ENCODE measurements around the gene TMEM131L.

TMEM131L gene

DNA sequence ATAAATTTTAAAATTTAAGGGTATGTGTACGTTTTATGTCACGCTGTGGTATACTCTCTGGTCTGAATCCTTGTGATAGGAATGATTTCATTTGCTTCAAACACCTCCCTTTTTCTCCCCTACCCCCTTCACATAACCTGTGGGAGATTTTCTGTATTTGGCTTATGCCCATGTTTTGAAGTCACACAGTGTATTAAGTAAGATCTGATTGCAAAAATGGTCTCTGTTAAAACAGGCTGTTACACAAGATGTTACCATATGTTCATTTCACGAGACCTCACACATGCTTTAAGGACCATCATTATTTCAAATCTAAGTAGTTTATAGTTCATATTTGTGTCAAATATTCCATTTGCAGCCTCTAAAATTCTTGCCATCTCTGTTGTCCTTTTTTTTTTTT, 63.5 kb downstream of the TMEM131L start:
- Histone ChIP-seq H3K27ac (ENCODE audit: low read length) (no peak overlapping the region), H3K27me3 (ENCODE audit: low read depth, low read length) (no peaks in the 10 kb centered on the region), H3K9me3 (ENCODE audit: control insufficient read depth in 1 of 2, low read length in 2 of 2) (no peaks in the 10 kb centered on the region), H3K36me3 (ENCODE audit: control insufficient read depth in 1 of 2, insufficient read depth in 2 of 2, low read length in 2 of 2) (no peaks in the 10 kb centered on the region), H3K4me1 (ENCODE audit: control insufficient read depth in 1 of 2, insufficient read depth in 2 of 2, low read length in 2 of 2) (peaks cover 7 to 26% of the 10 kb centered on the region in 2 donors), H3K4me3 (ENCODE audit: low read depth in 1 of 2, low read length in 2 of 2) (no peak overlapping the region)

DNA sequence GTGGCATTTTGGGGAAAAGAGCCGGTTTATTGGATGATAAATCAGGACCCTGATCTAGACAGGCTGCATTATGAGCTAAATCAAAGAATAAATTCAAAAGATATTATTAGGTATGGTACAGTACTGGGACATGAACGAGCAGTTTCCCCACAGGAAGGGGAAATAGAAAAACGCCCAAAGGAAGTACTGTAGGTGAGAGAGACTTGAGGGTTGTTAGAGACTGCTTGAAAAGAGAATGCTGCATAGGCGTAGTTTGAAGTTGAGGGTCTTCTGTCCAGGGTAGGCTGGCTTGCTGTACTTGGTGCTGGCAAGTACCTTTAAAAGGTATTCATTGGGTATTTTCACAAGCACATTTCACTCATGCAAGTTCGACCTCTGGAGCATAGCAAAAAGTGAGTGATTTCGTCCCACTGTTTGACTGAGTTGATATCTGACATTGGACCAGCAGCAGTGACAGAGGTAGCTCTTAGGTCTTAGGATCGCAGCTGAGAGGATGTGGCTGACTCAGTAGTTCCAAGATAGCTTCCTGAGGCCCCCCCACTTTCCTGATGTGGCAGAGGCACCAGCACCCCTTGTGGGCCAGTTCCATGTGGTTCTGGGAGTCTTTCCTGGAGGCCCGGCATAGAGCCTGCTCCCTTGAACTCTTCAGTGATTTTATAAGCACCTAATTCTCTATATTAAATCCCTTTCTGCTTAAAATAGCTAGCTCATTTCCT, 64.3 kb downstream of the TMEM131L start:
- H3K27ac ChIP-seq (ENCODE audit: low read length): no peak overlapping the region
- no peak overlapping the region for H3K4me3 ChIP-seq (ENCODE audit: low read depth in 1 of 2, low read length in 2 of 2)
- H3K36me3 ChIP-seq (ENCODE audit: control insufficient read depth in 1 of 2, insufficient read depth in 2 of 2, low read length in 2 of 2): no peaks in the 10 kb centered on the region
- H3K27me3 ChIP-seq (ENCODE audit: low read depth, low read length): no peaks in the 10 kb centered on the region
- peaks cover 7 to 21% of the 10 kb centered on the region in 2 donors for H3K4me1 ChIP-seq (ENCODE audit: control insufficient read depth in 1 of 2, insufficient read depth in 2 of 2, low read length in 2 of 2)
- no peaks in the 10 kb centered on the region for H3K9me3 ChIP-seq (ENCODE audit: control insufficient read depth in 1 of 2, low read length in 2 of 2)

DNA sequence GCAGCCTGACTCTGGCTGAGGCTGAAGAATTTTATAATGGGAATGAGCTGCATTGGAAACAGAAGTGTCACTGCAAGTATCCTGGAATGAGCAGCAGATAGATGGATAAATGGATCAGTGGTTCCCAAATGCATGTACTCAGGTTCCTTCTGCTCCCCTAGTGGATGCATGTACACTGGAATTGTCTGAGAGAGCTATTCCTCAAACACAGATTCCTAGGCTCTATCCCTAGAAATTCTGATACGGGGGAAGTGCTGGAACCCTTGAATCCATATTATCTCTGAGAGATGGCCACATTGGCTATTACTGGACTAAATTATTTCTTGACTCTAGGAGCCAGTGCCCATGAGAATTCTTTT, 64.8 kb downstream of the TMEM131L start:
- Histone ChIP-seq H3K36me3 (ENCODE audit: control insufficient read depth in 1 of 2, insufficient read depth in 2 of 2, low read length in 2 of 2) (no peaks in the 10 kb centered on the region), H3K4me1 (ENCODE audit: control insufficient read depth in 1 of 2, insufficient read depth in 2 of 2, low read length in 2 of 2) (peaks cover 7 to 25% of the 10 kb centered on the region in 2 donors), H3K4me3 (ENCODE audit: low read depth in 1 of 2, low read length in 2 of 2) (no peak overlapping the region)

DNA sequence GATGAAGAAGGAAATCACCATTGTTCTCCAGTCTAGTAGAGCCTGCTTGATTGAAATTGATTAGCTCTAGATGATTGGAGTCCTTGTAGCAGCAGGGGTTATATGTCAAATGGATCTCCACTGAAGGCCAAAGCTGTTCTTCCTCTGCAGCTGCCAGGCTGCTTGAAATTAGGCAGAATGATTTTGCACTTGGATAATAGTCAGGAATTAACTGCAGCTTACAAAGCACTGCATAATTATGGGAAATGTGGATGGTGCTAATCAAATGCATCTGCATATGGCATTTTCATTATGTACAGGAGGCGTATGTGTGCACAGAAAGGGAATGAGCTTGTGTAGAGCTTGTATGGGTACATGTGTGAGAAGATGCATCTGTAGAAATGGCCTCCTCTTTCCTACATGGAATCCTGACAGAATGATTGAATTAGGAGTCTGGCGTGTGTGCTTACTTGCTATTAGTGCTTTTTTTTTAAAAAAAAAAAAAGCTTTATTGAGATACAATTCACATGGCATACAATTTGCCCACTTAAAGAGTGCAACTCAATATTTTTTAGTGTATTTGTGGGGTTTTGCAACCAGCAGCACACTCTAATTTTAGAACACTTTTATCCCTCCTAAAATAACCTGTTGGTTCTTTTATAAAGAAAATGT, 65.9 kb downstream of the TMEM131L start:
- peaks cover 7 to 29% of the 10 kb centered on the region in 2 donors for H3K4me1 ChIP-seq (ENCODE audit: control insufficient read depth in 1 of 2, insufficient read depth in 2 of 2, low read length in 2 of 2)
- no peaks in the 10 kb centered on the region for H3K36me3 ChIP-seq (ENCODE audit: control insufficient read depth in 1 of 2, insufficient read depth in 2 of 2, low read length in 2 of 2)
- no peak overlapping the region for H3K27ac ChIP-seq (ENCODE audit: low read length)
- no peaks in the 10 kb centered on the region for H3K27me3 ChIP-seq (ENCODE audit: low read depth, low read length)
- H3K4me3 ChIP-seq (ENCODE audit: low read depth in 1 of 2, low read length in 2 of 2): no peak overlapping the region
- H3K9me3 ChIP-seq (ENCODE audit: control insufficient read depth in 1 of 2, low read length in 2 of 2): no peaks in the 10 kb centered on the region

More for the DNA sequence above, 64.8 kb downstream of the TMEM131L start:
- no peaks in the 10 kb centered on the region for H3K27me3 ChIP-seq (ENCODE audit: low read depth, low read length)
- H3K27ac ChIP-seq (ENCODE audit: low read length): no peak overlapping the region
- H3K9me3 ChIP-seq (ENCODE audit: control insufficient read depth in 1 of 2, low read length in 2 of 2): no peaks in the 10 kb centered on the region

DNA sequence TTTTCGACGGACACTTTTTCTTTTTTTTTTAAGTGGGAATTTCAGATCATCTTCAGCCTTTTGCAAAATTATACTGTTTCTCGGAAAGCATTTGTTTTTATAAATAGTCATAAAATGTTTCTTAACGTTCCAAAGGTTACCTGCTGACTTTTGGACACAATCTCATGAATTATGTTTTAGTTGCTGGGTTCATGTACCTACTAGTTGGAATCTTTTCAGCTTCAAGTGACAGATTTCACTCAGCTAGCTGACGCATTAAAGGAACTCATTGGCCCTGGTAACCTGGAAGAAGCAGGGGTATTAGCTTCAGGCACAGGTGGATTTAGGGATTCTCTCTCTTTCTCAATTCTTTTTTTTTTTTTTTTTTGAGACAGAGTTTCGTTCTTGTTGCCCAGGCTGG, 66.5 kb downstream of the TMEM131L start:
- no peaks in the 10 kb centered on the region for H3K27me3 ChIP-seq (ENCODE audit: low read depth, low read length)
- no peak overlapping the region for H3K27ac ChIP-seq (ENCODE audit: low read length)
- H3K4me3 ChIP-seq (ENCODE audit: low read depth in 1 of 2, low read length in 2 of 2): no peak overlapping the region
- H3K4me1 ChIP-seq (ENCODE audit: control insufficient read depth in 1 of 2, insufficient read depth in 2 of 2, low read length in 2 of 2): peaks cover 7 to 29% of the 10 kb centered on the region in 2 donors
- no peaks in the 10 kb centered on the region for H3K9me3 ChIP-seq (ENCODE audit: control insufficient read depth in 1 of 2, low read length in 2 of 2)
- no peaks in the 10 kb centered on the region for H3K36me3 ChIP-seq (ENCODE audit: control insufficient read depth in 1 of 2, insufficient read depth in 2 of 2, low read length in 2 of 2)

DNA sequence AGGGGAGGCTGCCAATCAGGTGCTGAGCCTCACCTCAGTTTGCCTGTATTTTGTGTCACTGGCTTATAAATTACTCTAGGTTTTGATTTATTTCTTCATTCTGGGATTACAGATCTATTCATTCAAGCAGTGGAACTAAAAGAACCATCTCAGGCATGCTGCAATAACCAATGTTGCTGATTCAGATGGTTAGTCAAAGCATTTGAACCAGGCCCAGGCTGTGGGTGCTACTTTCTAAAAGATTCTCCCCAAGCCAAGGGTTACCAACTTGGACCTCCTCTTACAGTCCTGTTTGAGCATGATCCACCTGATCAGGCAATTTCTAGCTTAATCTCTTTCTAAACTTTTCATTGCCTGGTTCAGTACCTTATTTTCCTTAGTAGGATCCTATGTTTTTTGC, 67.2 kb downstream of the TMEM131L start:
- Histone ChIP-seq H3K27me3 (ENCODE audit: low read depth, low read length) (no peaks in the 10 kb centered on the region), H3K36me3 (ENCODE audit: control insufficient read depth in 1 of 2, insufficient read depth in 2 of 2, low read length in 2 of 2) (no peaks in the 10 kb centered on the region), H3K4me1 (ENCODE audit: control insufficient read depth in 1 of 2, insufficient read depth in 2 of 2, low read length in 2 of 2) (peaks cover 7 to 32% of the 10 kb centered on the region in 2 donors), H3K4me3 (ENCODE audit: low read depth in 1 of 2, low read length in 2 of 2) (no peak overlapping the region), H3K27ac (ENCODE audit: low read length) (no peak overlapping the region), H3K9me3 (ENCODE audit: control insufficient read depth in 1 of 2, low read length in 2 of 2) (no peaks in the 10 kb centered on the region)

DNA sequence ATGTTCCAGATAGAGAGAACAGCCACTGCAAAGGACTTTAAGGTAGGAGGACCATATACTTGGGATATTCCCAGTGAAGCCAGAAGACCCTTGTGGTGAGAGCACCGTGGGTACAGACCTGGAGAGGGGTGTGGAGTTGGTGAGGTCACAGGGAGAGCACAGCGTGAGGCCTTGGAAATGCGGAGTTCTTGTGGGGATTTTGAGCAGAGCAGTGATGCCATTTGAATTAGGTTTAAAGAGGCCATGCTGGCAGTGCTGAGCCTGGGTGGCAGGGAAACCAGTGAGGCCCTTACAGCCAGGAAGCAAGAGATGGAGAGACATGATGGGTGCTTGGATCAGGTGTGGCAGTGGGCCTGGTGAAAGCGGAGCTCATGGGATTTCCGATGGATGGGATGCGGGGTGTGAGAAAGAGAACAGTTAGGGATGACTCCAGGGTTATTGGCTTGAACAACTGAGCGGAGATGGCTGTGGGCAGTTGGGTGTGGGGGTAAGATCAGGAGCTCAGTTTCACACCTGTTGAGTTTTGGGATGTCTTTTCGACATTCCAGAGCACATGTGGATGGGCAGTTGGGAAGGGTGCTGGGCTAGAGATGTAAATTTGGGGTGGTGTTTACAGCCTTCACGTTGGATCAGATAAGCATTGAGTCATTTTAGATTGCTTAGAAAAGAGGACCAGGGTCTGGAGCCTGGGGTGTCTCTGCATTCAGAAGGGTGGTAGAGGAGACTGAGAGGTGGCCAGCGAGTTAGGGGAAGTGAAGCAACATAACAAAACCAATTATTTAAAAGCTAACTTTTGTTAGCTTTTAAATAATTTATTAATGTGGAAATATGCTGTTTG, 68.9 kb downstream of the TMEM131L start:
- Histone ChIP-seq H3K27me3 (ENCODE audit: low read depth, low read length) (no peaks in the 10 kb centered on the region), H3K36me3 (ENCODE audit: control insufficient read depth in 1 of 2, insufficient read depth in 2 of 2, low read length in 2 of 2) (no peaks in the 10 kb centered on the region), H3K9me3 (ENCODE audit: control insufficient read depth in 1 of 2, low read length in 2 of 2) (no peaks in the 10 kb centered on the region), H3K4me3 (ENCODE audit: low read depth in 1 of 2, low read length in 2 of 2) (no peak overlapping the region), H3K27ac (ENCODE audit: low read length) (no peak overlapping the region), H3K4me1 (ENCODE audit: control insufficient read depth in 1 of 2, insufficient read depth in 2 of 2, low read length in 2 of 2) (peaks cover 7 to 27% of the 10 kb centered on the region in 2 donors)

DNA sequence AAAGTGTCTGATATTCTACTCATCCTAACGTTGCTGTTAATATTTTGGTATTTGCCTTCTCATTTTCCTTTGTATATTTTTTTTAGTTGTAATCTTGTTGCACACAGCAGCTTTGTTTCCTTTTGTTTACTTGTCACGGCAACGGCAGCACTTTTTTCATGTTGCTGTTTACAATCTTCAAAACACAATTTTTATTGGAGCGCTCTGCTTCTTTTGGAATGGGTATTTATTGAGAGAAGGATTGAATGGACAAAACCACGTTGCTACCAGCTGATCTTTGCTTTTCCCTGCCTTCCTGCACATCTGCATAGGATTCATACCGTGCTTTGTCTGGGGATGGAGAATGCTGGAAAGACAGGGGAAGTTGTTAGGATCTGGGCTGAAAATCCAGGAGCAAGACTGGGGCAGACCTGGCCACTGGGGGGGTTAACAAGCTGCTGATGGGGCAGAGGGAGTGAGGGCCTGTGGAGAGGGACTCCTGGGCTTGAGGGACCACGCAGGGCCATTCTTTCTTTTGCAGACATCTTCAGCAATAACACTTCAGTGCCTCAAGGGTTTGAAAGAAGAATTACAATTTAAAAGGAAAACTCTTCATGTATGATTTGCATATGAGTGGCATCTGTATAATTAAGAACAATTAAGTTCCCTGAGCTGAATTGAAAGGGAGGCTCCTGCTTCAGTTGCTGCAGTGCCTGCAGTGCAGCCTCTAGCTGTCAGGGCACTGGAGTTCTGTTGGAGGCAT, 69.8 kb downstream of the TMEM131L start:
- H3K4me3 ChIP-seq (ENCODE audit: low read depth in 1 of 2, low read length in 2 of 2): no peak overlapping the region
- no peaks in the 10 kb centered on the region for H3K36me3 ChIP-seq (ENCODE audit: control insufficient read depth in 1 of 2, insufficient read depth in 2 of 2, low read length in 2 of 2)
- no peak overlapping the region for H3K27ac ChIP-seq (ENCODE audit: low read length)
- peaks cover 7 to 27% of the 10 kb centered on the region in 2 donors for H3K4me1 ChIP-seq (ENCODE audit: control insufficient read depth in 1 of 2, insufficient read depth in 2 of 2, low read length in 2 of 2)
- no peaks in the 10 kb centered on the region for H3K27me3 ChIP-seq (ENCODE audit: low read depth, low read length)
- H3K9me3 ChIP-seq (ENCODE audit: control insufficient read depth in 1 of 2, low read length in 2 of 2): no peaks in the 10 kb centered on the region

DNA sequence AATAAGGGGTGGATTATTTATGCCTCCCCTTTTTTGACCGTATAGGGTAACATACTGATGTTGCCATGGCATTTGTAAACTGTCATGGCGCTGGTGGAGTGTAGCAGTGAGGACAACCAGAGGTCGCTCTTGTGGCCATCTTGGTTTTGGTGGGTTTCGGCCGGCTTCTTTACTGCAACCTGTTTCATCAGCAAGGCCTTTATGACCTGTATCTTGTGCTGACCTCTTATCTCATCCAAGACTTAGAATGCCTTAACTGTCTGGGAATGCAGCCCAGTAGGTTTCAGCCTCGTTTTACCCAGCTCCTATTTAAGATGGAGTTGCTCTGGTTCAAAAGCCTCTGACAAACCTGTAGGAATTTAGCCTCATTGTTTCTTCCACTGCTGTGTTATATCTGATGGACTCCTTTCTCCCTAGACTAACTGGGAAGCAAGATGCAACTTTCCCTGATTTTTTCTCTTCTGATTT, 71.4 kb downstream of the TMEM131L start:
- H3K4me3 ChIP-seq (ENCODE audit: low read depth in 1 of 2, low read length in 2 of 2): no peak overlapping the region
- H3K9me3 ChIP-seq (ENCODE audit: control insufficient read depth in 1 of 2, low read length in 2 of 2): no peaks in the 10 kb centered on the region
- H3K27ac ChIP-seq (ENCODE audit: low read length): no peak overlapping the region
- H3K4me1 ChIP-seq (ENCODE audit: control insufficient read depth in 1 of 2, insufficient read depth in 2 of 2, low read length in 2 of 2): peaks cover 0 to 16% of the 10 kb centered on the region in 2 donors
- no peaks in the 10 kb centered on the region for H3K36me3 ChIP-seq (ENCODE audit: control insufficient read depth in 1 of 2, insufficient read depth in 2 of 2, low read length in 2 of 2)
- no peaks in the 10 kb centered on the region for H3K27me3 ChIP-seq (ENCODE audit: low read depth, low read length)

DNA sequence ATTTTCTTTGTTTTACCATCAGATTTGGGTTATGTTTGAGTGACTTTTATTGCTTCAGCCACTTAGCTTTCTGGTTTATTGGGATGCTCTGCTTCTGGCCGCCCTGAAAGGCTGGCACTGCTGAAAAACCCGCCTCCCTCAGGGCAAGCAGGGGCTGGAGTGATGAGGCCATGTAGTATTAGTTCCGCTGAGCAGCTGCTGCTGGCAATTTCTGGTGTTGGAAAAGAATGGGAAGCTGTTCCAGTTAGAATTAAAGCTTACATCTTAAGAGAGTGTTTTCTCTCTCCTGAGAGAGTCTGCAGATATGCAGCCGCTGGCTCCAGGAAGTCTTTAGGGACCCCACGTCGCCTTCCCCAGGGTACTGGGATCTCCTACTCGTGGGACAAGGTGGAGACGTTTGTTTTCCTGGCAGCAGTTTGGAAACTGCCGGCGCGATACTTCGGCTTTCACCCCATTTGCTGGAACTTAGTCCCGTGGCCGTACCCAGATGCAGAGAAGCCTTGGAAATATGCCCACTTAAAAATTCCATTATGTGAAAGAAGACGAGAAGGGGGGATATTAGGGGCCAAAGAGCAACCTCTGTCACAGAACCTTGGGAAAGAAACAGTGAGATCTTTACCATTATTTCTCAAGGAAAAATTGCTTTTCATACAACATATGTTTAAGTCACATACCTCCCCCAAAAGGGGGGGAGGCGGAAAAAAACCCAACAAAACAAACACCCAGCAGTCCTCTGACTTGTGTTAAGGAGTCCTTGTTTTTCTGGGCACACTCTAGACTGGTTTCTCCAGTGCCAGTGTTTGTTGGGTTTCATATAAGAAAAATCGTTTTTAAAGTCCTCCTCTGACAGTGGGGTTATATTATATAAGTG, 72.6 kb downstream of the TMEM131L start:
- H3K27ac ChIP-seq (ENCODE audit: low read length): peak overlapping the region; percentile 24
- H3K4me1 ChIP-seq (ENCODE audit: control insufficient read depth in 1 of 2, insufficient read depth in 2 of 2, low read length in 2 of 2): peaks cover 0 to 16% of the 10 kb centered on the region in 2 donors

More for the DNA sequence above, 72.6 kb downstream of the TMEM131L start:
- Histone ChIP-seq H3K27me3 (ENCODE audit: low read depth, low read length) (no peaks in the 10 kb centered on the region), H3K9me3 (ENCODE audit: control insufficient read depth in 1 of 2, low read length in 2 of 2) (no peaks in the 10 kb centered on the region), H3K36me3 (ENCODE audit: control insufficient read depth in 1 of 2, insufficient read depth in 2 of 2, low read length in 2 of 2) (no peaks in the 10 kb centered on the region), H3K4me3 (ENCODE audit: low read depth in 1 of 2, low read length in 2 of 2) (peak overlapping the region; percentile 38)

Data from muscle layer of duodenum (tissue), 2 donors.